ENCODE measurements around the gene KIAA1191.
"Not testable (repeated sequence)": the region's sequence is repeated elsewhere in the genome, so short reads cannot be mapped to it uniquely, and the experiment has no call there.

Gene KIAA1191, protein sequence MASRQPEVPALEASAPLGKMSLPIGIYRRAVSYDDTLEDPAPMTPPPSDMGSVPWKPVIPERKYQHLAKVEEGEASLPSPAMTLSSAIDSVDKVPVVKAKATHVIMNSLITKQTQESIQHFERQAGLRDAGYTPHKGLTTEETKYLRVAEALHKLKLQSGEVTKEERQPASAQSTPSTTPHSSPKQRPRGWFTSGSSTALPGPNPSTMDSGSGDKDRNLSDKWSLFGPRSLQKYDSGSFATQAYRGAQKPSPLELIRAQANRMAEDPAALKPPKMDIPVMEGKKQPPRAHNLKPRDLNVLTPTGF

DNA sequence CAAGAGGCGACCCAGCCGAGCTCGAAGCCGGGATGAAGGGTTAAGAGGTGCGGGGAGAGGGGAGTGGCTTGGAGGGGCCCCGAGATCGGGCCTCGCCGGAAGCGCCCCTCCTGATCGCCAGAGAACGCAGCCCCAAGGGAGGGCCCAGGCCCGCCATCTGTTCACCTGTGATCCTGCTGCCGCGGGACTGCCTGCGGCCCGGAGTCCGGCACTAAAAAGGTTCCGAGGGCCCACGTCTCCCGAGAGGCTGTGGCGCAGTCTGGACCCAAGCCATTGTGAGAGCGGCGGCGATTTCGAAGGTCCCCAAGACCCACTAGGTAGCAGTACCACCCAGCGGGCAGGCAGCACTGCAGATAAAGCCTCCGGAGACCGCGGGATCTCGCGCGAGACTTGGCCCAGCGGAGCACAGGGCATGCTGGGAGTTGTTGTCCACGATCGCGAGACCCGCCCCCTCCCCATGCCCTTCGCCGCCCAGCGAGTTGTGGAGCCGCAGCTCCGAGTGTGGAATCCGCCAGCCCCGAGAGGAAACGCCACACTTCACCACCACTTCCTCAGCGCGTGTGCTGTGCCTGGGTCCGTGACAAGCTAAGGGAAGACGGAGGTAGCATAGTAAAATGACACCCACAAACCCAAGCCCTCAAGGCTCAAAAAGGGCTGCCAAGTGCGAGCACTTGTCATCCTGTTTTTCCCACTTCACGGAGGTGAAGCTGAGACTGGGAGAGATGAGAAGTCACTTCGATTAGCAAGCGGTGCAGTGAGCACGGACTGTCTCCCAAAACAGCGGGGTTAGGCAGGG, at the start of gene KIAA1191:
TSS of gene KIAA1191 (minus strand) at position 328 of the 796 bp plus-strand sequence. CDS start 2,256 bp downstream, outside the sequence.
- peak; percentile 88 to 95 (median 91) for DNase-seq (ENCODE audit: low read depth in 2 of 3, low spot score in 1 of 3)

DNA sequence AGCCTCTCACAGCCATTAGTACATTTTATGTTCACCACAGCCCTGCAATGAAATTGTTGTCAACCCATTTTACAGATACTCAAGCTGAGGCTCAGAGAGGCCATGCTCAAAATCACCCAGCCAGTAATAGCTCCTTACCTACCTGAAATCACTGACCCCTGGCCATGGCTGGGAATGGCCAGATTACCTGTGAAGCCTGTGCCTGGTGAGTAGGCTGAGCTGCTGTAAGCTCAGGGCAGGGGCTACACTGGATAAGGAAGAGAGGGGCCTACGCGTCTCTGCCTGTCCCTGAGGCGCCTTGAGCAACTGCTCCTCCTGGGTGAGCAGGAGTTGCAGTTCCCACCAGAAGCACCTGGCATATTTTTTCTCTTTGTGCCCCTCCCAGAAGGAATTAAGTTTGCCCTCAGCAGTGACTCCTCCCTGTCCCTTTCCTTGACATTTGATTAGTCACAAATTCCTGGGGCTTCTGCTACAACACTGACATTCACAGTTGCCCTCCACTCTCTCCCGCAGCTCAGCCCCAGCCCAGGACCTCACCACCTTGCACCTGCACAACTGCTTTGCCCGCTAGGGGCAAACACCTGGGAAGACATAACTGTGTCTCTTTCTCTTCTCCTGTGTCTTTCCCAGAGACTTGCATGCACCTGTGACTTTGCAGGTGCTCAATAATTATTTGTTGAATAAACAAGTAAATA, 49.1 kb upstream of the KIAA1191 start:
- no peak for DNase-seq (ENCODE audit: low read depth in 2 of 3, low spot score in 1 of 3)

DNA sequence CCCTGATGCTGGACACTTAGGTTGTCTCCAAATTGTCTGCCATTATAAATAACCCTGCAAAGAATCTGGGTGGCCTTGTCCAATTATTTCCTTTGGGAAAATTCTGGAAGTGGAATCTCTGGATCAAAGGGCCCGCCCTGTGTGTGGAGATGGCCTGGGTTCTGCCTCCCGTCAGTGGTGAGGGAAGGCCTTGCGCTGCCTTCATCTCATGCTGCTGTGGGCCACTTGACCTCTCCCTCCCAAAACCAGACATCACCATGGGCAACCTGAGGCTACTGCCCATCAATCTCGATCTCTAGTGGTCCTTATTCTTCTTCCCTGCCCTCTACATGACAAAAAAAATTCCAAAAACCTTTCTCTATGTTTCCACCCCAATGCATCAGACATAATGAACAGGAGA, 48.2 kb upstream of the KIAA1191 start:
- no peak for DNase-seq (ENCODE audit: low read depth in 2 of 3, low spot score in 1 of 3)

DNA sequence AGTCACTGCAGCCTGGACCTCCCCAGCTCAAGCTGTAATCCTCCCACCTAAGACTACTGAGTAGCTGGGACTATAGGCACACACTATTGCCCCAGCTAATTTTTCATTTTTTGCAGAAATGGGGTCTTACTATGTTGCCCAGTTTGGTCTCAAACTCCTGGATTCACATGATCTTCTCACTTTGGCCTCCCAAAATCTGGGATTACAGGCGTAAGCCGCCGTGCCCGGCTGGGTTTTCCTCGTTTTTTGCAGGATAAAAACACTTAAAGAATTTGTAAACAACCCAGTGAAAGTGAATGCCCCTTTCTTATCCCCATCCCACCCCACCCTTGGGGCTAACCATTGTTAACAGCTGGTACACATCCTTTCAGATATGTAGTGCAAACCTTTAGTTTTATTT, 47.0 kb upstream of the KIAA1191 start:
- no peak for DNase-seq (ENCODE audit: low read depth in 2 of 3, low spot score in 1 of 3)

DNA sequence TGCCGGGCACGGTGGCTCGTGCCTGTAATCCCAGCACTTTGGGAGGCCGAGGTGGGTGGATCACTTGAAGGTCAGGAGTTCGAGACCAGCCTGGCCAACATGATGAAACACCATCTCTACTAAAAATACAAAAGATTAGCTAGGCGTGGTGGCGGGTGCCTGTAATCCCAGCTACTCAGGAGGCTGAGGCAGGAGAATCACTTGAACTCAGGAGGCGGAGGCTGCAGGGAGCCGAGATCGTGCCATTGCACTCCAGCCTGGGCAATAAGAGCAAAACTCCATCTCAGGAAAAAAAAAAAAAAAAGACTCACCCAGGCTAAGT, 46.6 kb upstream of the KIAA1191 start:
- DNase-seq (ENCODE audit: low read depth in 2 of 3, low spot score in 1 of 3), result not testable (repeated sequence)

DNA sequence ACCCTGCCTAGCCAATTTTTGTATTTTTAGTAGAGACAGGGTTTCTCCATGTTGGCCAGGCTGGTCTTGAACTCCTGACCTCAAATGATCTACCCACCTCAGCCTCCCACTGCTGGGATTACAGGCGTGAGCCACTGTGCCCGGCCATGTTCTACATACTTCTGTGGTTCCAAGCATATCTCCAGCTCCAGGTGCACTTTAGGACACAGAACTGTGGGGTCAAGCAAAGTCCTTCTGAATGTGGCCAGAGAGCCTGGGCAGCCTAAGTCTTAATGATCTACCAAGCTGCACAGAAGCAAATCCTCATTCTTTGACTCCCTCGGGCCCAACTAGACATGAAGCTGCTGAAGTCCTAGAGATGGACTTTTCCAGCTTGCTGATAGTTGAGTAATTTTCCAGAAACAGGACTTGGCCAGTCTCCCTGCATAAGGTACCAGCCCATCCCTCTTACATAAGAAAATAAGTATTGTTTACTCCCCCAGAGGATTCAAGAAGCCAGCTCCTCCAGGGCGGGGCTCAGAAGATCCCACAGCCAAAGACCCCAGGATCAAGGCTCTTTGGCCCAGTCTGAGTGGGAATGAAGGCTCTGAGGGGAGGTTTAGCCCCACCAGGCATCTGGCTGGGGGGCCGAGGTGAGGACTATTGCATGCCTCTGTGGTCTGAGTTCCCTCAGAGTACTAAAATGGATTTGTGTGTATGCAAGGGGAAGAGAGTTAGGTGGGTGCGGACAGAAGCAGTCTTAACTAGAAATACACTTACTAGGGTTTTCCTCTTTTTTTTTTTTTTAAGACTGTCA, 46.1 kb upstream of the KIAA1191 start:
- no peak for DNase-seq (ENCODE audit: low read depth in 2 of 3, low spot score in 1 of 3)

DNA sequence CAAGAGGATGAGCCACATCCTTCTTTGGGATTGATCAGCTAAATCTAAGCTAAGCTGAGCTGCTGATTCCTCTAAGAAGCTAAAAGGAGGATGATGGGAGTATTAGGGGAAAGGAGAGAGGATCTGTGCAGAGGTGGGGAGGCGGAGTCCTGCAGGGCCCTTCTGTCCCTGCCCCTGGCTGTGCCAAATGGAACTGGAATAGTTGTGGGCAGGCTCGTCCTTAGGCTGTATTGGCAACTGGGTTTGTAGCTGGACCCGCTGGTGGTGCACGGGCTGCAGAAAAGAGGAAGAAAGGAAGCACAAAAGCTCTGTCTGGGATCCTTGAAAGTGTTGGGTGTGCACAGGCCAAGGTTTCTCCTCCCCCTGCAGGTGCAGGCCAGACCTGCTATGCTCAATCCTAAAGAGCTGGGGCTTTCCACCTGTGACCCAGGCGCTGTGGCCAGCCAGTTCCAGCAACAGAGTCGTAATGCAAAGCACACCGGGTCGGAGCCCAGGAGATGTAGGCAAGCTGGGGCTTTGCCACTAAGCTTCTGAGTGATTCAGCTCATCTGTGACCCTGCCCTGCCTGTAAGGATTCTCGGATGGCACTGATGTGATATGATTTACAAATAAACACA, 45.0 kb upstream of the KIAA1191 start:
- no peak for DNase-seq (ENCODE audit: low read depth in 2 of 3, low spot score in 1 of 3)

DNA sequence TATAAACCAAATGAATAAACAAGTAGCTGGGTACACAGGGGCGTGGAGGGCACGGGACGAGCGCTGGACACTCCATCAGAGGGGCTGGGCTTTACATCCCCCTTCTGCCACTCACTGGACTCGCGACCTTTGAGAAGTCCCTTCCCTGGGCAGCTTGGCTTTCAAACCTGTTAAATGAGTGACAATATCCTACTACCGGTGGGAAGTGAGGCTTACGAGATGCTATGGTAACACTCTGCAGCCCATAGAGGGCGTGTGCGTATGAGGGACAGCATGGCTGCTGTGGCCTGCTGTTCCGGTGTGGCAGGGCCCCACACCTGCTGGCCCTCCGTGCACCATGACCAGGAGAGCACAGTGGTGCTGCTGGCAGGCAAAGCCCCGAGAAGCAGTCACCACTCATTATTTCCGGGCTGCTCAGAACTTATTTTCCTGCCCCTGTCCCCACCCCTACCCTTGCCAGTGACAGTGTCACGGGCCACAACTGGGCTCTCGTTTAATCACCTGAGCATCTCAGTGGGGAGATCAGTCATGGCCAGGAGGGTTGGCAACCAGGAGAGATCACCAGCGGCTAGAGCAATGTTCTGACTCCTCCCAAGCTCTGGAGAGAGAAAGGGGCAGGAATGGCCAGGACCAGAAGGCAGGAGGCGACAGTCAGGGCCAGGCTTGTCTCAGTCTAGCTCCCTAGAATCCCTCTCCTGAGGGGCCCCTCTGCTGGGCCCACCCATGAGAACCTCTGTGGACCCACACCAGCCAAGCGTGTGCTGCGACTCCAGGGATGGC, 44.3 kb upstream of the KIAA1191 start:
- no peak for DNase-seq (ENCODE audit: low read depth in 2 of 3, low spot score in 1 of 3)

DNA sequence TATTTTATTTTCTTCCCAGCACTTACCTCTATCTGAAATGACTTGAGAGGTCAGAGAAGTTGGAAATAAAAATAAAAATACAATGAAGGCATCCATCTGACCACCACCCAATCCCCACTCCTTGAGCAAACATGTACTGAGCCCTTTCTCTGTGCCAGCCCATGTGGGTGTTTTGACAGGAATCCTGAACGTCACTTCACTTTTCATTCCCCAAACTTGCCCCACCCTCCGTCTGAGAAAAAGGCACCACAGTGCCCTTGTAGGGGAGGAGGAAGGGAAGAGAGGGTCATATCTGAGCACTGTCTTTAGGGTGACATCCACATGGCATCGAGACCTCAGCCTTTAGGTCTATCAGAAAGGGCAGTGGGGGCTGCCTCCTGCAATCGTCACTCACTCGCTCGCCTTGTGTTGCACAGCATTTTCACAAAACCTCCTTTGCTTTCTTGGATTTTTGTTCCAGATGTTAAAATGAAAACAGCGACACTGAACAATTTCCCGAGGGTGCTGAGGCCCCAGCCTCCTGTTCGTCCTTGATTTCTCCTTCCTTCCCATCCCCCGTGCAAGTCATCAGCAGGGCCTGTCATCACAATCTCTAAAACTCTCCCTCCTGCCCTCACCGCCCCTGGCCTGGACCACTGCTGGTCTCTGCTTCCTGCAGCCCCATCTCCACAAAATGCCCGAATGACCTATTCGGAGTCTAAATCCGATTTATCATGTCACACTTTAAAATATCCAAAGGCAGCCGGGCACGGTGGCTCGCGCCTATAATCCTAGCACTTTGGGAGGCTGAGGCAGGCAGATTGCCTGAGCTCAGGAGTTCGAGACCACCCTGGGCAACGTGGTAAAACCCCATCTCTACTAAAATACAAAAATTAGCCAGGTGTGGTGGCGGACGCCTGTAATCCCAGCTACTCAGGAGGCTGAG, 40.0 kb upstream of the KIAA1191 start:
- DNase-seq (ENCODE audit: low read depth in 2 of 3, low spot score in 1 of 3), result no peak

DNA sequence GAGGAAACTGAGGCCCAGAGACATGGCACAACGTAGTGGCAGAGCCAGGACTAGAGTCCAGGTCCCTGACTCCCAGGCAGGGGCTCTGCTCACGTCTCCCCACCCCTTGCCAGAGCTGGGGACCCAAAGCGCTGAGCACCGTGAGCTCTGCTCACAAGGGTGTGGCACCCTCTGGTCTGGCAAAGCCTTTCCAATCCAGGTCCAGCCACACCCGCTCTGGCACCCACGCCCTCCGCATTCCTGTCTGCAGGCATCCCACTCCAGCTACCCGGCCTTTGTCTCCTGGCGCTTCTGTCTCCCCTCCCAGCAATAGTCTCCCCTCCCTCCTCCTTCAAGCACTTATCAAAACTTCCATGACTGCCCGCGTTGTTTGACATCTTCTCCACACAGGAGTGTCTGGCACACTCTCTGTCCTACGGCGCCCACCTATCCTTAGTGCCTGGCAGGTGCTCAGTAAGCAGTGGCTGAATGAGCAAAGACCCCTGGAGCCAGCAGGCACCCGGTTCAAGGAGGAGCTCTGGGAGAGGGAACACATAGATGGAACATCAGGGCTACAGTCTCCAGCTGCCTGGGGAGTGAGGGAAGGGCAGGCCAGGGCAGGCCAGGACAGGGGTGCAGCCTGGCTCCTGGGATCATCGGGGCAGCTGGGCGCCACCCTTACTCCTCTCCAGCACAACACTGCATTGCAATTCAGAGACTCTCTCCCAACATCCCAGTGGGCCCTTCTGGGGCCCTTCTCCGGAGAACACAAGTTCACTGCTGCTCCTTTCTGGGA, 39.0 kb upstream of the KIAA1191 start:
- no peak for DNase-seq (ENCODE audit: low read depth in 2 of 3, low spot score in 1 of 3)

DNA sequence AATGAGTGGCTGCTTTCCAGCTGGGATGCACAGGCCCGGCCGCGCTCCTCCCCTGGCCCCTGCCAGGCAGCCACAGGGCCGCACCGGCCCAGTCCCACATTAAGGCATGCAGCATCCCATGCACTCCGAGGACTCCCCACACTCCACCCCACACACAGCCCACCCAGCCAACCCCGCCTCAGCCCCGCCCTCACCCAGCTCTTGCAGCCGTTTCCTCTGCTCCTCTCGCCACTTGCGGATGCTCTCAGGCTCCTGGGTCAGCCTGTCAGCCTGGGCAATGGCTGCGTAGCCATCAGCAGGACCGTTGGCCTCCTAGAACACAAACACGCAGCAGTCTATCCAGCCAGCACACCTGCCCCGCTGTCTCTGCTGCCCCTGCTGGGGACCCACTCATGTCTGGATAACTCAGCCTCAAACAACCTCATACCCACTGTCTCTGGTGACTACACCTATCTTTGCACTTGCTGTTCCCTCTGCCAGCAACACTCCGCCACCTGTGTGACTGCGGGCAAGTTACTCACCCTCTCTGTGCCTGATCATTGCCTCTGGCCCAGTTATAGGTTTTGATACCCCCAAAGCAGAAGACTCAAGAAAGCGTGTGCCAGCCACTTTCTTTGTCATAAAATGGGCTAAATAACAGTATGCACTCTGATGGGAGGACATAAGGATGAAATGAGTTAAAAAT, 36.3 kb upstream of the KIAA1191 start:
- DNase-seq (ENCODE audit: low read depth in 2 of 3, low spot score in 1 of 3), result no peak

DNA sequence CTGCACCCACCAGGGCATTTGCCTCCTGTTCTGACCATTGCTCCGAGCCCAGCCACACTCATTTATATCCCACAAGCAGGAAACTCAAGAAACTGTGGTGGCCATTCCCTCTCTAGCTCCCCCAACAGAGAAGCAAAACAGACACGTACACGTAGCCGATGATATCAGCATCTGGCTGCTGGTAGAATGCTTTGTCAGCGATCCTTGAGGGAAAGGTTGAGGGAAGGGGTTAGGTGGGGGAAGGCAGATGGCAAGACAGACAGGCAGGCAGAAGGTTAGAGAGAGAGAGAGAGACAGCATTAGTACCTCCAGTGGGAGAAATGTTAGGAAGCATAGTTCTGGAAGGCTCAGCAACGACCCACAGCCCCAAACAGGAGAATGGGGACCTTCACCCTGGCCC, 34.8 kb upstream of the KIAA1191 start:
- no peak for DNase-seq (ENCODE audit: low read depth in 2 of 3, low spot score in 1 of 3)

DNA sequence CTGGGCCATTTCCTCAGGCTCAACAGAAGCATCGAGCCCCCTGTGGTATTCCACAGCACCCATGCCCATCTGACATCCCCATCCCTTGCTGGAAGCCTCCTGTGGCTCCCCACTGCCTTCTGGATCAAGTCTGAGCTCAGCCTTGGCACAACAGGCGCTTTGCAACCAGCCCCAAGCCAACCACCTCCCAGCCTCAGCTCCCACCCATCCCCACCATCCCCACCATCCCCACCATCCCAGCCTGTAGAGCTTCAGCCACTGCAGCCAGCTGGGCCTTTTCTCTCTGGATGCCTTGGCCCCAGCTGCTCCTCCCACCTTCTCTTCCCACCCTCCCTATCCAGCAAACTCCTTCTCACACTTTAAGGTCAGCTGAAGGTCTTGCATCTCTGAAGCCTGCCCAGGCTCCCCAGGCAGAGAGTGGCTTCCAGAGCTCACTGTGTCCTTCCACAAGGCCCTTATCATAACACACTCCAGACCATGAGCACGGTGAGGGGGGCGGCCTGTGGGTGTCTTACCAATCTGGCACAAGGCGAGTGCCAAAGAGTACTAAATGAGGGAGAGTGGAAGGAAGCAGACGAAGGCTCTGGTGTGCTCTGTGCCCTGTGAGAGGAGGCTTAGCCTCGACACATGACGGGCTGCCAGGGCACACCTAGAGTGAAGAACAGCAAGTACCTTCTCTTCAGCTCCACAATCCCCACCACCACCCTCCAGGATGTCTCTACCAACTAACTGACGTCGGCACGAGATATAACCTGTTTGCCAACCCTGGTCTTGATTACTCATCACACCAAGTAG, 33.5 kb upstream of the KIAA1191 start:
- no peak for DNase-seq (ENCODE audit: low read depth in 2 of 3, low spot score in 1 of 3)

DNA sequence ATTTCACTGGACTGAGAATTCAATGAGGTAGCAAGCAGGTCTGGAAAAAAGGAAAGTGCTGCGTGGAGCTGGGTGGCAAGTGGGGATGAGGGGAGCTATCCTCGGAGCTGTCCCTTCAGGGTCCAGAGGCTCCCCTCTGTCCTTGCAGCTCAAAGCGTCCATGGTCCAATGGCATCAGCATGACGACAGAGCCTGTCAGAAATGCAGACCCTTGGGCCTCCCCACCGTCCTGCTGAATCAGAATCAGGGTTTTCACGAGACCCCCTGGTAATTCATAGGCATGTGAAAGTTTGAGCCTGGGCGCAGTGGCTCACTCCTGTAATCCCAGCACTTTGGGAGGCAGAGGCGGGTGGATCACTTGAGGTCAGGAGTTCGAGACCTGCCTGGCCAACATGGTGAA, 32.5 kb upstream of the KIAA1191 start:
- no peak for DNase-seq (ENCODE audit: low read depth in 2 of 3, low spot score in 1 of 3)

DNA sequence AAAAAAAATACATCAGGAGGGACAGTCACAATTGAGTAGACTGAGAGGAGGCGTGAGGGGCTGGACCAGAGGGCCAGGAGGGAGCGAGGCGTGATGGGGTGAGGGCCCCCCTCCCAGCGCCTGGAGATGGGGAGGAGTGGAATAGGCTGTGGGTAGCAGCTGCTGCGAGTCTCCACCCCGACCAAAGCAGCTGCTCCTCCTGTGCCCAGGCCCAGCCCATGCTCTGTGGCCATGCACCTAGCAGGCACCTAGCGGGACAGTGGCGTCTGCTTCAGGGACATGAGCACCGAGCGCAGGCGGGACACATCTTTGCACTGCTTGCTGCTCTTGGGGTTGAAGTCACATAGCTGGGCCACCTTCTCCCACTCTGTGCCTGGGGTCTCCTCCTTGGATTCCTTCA, 31.0 kb upstream of the KIAA1191 start:
- no peak for DNase-seq (ENCODE audit: low read depth in 2 of 3, low spot score in 1 of 3)

DNA sequence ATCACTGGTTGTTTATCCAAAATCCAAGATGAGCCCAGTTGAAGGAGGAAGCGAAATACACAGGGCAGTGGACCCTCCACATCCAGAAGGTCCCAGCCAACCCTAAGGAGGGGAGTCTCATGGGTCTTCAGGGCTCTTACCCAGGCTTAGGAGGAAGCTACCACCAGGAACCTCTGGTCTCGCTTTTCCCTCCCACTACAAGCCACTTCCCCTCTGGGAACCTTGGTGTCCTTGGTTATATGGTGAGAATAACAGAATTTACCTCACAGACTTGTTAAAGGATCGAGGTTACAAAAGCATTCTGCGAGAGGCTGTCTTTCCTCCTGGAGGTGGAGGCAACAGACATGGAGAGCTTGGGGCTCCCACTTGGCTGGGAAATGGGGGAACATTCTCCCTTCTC, 30.4 kb upstream of the KIAA1191 start:
- no peak for DNase-seq (ENCODE audit: low read depth in 2 of 3, low spot score in 1 of 3)

DNA sequence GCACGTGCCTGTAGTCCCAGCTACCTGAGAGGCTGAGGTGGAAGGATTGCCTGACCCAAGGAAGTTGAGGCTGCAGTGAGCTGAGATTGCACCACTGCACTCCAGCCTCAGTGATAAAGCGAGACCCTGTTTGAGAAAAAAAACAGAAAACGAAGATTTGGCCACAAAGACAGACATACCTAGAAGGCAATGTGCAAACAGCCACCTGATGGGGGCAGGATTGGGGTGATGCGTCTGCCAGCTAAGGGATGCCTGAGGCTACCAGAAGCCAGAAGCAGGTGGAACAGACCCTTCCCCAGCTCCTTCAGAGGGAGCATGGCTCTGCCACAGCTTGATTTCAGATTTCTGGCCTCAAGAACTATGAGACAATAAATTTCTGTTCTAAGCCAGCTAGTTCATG, 29.9 kb upstream of the KIAA1191 start:
- no peak for DNase-seq (ENCODE audit: low read depth in 2 of 3, low spot score in 1 of 3)

All from stimulated activated CD4-positive, alpha-beta T cell treated with anti-CD3 and anti-CD28 coated beads, Interleukin-12 subunit alpha, Interleukin-12 subunit beta, amount 100 ng/mL, for 48 hours (primary cell).